ENCODE results near the gene CRYL1.

Gene CRYL1

GRCh38 chr13:20466371-20466770, 59.3 kb downstream of the CRYL1 start:
- TF ChIP-seq CTCF (IDR thresholded peaks at IDR 0.05; ENCODE audit: low read depth, low read length): no peak
- no peak for DNase-seq (ENCODE audit: extremely low read depth, low read depth)

- DNase-seq (ENCODE audit: extremely low read depth, low read depth): no peak
- TF ChIP-seq CTCF (IDR thresholded peaks at IDR 0.05; ENCODE audit: low read depth, low read length): no peak
Measured at GRCh38 chr13:20465218-20465879, 60.3 kb downstream of the CRYL1 start.

DNA sequence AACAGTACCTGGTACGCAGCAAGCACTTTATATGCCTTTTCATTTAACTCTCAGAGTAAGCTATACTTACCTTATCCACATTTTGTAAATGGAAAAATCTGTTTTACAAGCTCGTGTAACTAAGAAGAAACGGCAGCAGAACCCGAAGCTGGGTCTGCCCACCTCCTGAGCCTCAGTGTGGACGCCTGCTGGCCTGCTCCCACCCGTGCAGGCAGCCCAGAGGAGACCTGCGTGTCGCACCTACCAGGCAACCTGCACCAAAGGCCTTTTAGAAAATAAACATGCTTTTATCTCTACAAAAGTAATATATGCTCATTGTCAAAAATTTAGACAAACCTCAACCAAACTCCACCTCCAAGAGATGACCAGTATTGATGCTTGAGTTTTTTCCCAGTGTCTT, 62.7 kb downstream of the CRYL1 start:
- no peak for DNase-seq (ENCODE audit: extremely low read depth, low read depth)
- TF ChIP-seq CTCF (IDR thresholded peaks at IDR 0.05; ENCODE audit: low read depth, low read length): no peak

DNA sequence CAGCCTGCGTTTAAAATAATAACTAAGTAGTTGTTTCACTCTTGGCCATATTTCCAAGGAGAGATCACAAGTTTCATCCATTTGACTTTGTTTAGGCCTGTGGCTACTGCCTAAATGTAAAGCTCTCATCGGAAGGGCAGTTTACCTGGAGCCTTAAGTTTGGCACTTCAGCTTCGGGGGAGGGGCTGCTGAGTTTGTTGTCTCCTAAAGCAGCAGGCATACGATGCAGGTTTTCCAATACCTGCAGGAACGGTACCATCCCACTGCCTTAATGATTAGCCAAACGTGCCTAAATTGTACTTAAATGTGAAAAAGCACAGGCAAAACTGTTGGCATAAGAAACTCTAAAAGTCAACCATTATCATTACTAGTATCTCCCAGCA, 63.1 kb downstream of the CRYL1 start:
- DNase-seq (ENCODE audit: extremely low read depth, low read depth): no peak
- no peak for TF ChIP-seq CTCF (IDR thresholded peaks at IDR 0.05; ENCODE audit: low read depth, low read length)

GRCh38 chr13:20461860-20462532, 63.7 kb downstream of the CRYL1 start:
- no peak for TF ChIP-seq CTCF (IDR thresholded peaks at IDR 0.05; ENCODE audit: low read depth, low read length)
- DNase-seq (ENCODE audit: extremely low read depth, low read depth): no peak

- no peak for DNase-seq (ENCODE audit: extremely low read depth, low read depth)
- TF ChIP-seq CTCF (IDR thresholded peaks at IDR 0.05; ENCODE audit: low read depth, low read length): no peak
Measured at GRCh38 chr13:20461481-20461859, 64.2 kb downstream of the CRYL1 start.

DNA sequence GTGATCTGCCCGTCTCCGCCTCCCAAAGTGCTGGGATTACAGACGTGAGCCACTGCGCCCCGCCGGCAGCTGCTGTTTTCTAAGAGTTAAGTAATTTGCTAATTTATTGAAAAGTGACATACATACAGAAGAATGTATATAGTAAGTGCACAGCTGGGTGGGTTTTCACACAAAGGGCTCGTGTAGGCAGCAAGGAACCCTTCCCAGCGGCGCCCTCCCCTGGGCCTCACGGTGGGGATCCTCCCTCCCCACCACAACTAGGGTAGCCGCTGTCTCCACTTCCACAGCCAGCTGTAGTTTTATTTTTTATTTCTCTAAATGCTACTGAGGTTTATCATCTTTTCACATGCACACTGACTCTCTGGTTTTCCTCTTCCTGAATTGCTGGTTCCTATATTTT, 64.9 kb downstream of the CRYL1 start:
- TF ChIP-seq CTCF (IDR thresholded peaks at IDR 0.05; ENCODE audit: low read depth, low read length): no peak
- no peak for DNase-seq (ENCODE audit: extremely low read depth, low read depth)

Measured in AG09319 (cell line).